NB4 (cell line): Measurements from ENCODE around the gene RBMS1.
A peak's percentile ranks its signal among the peaks of the same experiment; 100 is the strongest.

ENCODE experiments used
- DNase-seq: peaks from one replicate; pipeline ENCODE4 v3.0.0; 2010; ENCODE audit warnings: low read depth
- H3K4me3 ChIP-seq: one replicate; pipeline ENCODE4 v1.5.1; 2011; ENCODE audit warnings: mild to moderate bottlenecking, low read depth, low read length, moderate library complexity
- MYC ChIP-seq: IDR thresholded peaks from 2 replicates; pipeline ENCODE4 v1.6.1; 2011; ENCODE audit warnings: low read depth, low read length
- POLR2A ChIP-seq: IDR thresholded peaks from 2 replicates; pipeline ENCODE4 v1.6.1; 2011; ENCODE audit warnings: mild to moderate bottlenecking; ENCODE audit not compliant: insufficient read length; ENCODE audit errors: extremely low read depth
- TF ChIP-seq, protein P1 (sequence below): IDR thresholded peaks from one replicate; pipeline ENCODE4 v1.5.1; 2012; ENCODE audit warnings: low read depth, low read length
- TF ChIP-seq, protein P2 (sequence below): IDR thresholded peaks from 2 replicates; pipeline ENCODE4 v1.6.1; 2011; ENCODE audit warnings: low read depth, low read length

Gene RBMS1

DNA sequence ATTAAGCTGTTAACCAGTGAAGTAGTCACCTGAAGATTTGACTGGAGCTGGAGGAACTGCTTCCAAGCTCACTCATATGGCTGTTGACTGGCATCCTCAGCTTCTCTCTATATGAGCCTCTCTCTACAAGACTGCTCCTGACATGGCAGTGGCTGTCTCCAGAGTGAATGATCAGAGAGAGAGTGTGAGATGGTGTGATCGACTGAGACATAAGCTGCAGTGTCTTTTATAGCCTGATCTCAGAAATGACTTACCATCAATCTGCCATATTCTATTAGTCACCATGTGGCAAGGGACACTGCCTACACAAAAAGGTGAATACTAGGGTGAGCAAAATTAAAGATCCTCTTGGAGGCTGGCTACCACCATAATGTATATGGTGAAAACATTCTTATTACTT, 7.8 kb upstream of the RBMS1 start:
- no peak overlapping the region for H3K4me3 ChIP-seq
- TF ChIP-seq MYC (no peak), POLR2A (no peak)
- TF ChIP-seq, protein P1, sequence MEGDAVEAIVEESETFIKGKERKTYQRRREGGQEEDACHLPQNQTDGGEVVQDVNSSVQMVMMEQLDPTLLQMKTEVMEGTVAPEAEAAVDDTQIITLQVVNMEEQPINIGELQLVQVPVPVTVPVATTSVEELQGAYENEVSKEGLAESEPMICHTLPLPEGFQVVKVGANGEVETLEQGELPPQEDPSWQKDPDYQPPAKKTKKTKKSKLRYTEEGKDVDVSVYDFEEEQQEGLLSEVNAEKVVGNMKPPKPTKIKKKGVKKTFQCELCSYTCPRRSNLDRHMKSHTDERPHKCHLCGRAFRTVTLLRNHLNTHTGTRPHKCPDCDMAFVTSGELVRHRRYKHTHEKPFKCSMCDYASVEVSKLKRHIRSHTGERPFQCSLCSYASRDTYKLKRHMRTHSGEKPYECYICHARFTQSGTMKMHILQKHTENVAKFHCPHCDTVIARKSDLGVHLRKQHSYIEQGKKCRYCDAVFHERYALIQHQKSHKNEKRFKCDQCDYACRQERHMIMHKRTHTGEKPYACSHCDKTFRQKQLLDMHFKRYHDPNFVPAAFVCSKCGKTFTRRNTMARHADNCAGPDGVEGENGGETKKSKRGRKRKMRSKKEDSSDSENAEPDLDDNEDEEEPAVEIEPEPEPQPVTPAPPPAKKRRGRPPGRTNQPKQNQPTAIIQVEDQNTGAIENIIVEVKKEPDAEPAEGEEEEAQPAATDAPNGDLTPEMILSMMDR = no peak
- TF ChIP-seq, protein P2, sequence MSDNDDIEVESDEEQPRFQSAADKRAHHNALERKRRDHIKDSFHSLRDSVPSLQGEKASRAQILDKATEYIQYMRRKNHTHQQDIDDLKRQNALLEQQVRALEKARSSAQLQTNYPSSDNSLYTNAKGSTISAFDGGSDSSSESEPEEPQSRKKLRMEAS = no peak
- no peak for DNase-seq

DNA sequence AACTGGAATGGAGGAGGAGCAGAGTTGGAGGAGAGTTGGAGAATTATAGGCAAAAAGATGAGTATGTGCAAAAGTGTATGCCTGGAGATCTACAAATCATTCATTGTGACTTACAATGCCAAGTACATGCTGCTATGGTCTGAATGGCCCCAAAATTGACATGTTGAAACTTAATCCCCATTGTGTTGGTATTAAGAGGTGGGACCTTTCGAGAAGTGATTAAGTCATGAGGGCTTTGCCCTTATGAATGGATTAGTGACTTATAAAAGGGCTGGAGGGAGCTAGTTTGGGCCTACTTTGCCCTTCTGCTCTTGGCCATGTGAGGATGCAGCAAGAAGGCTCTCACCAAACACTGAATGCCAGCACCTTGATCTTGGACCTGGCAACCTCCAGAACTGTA, 6.3 kb upstream of the RBMS1 start:
- TF ChIP-seq MYC = no peak
- TF ChIP-seq, protein P2 = no peak
- no peak for TF ChIP-seq POLR2A
- TF ChIP-seq, protein P1 = no peak
- no peak overlapping the region for H3K4me3 ChIP-seq
- DNase-seq = no peak

DNA sequence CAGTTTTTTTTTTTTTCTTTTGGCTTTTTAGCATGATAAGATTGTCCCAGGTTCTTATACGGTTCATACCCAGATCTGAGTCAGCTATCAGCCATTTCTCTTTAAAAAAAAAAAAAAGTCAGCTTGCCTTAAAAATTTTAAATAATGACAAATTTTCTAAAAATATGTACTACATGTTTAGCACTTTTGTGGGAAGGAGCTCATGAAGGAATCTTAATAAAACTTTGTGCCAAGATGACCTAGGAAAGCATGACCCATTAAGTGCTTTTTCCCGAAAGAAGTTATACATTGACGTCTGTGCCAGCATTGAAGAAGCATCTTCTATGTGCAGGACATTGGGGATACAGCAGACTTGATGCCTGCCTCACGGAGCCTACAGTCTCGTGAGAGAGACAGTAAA, 4.5 kb upstream of the RBMS1 start:
- TF ChIP-seq, protein P2 = no peak
- no peak for TF ChIP-seq MYC
- TF ChIP-seq, protein P1 = no peak
- DNase-seq = no peak
- H3K4me3 ChIP-seq = no peak overlapping the region

DNA sequence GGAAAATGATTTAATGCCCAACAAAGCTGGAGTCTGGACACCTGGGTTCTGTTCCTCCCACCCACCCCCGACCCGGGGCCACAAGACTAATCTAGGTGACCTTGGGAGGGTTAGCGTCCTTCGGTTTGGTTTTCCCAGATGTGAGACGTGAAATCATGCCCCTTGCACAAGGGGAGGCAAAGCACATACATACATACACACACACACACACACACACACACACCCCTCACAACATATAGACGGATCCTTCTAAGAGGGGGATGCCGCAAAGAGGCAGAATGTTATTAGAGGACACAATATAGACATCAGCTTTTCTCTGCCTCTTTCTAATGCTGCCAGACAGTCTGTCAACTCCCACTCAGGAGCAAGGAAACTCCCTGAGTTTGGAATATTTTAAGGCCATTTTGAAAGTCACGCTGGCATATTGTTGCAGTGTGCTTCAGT, 616 bp upstream of the RBMS1 start:
- TF ChIP-seq MYC = no peak
- TF ChIP-seq, protein P2 = no peak
- peak overlapping the region; percentile 62 for H3K4me3 ChIP-seq

DNA sequence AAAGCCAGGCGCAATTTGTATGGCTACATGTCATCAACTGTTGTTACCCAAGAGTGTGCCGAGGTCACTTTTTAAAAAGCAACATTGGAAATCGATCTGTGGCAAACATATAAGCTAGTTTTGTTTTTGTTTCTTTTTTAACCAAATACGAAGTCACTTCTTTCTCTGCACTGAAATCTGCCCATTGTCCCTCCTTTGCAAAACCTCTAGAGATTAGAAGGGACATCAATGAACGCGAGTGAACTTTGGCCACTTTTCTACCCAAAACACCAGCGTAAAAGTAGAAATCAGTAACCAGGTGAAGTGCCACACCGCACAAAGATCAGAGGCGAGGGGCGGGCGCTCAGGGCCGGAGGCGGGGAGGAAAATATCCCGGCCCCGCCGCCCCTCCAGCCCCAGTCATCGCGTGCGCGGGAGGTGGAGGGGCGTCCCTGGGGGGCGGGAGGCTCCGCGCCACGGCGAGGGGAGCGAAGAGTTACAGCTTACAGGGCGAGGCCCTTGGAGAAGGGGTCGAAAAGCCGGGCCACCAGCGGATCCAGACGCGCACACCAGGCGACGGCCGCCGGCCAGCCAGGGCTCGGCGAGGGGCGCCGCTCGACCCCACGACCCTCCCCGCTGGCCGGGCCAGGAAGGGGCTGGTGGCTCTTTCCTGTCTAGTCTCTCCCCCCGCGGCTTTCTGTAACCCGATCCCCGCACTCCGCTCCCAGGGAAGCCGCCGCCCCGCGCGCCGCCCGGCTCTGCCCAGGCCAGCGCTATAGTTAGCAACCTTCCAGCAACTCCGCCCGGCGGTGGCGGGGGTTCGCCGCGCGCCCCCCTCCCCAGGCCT, 993 bp downstream of the RBMS1 start:
- TF ChIP-seq MYC (no peak), POLR2A (peak; percentile 17)
- TF ChIP-seq, protein P1 = no peak
- TF ChIP-seq, protein P2 = no peak
- peak; percentile 65 for DNase-seq

More for the DNA sequence above, 616 bp upstream of the RBMS1 start:
- DNase-seq = no peak

DNA sequence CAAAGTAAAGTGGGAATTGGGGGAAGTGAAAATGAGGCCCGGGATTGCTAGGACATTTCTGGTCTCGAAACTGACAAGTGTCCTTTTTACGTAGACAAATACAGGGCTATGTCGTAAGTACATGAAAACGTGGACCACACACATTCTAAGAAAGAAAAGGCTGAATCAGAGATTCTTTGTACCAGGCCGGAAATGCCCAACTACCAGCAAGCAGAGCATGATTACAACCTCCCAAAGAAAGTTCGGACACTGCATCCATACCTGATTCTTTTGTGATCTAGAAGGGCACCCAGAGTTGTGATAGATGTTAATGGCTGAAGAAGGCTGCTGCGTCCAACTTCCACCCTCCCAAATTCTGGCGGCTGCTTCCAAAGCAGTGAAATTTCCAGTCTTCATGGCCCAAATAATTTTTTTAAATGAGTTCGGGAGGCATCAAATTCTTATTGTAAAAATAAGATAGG, 1.7 kb downstream of the RBMS1 start:
- no peak for DNase-seq
- TF ChIP-seq, protein P2 = no peak
- TF ChIP-seq, protein P1 = no peak
- TF ChIP-seq MYC (no peak), POLR2A (no peak)
- no peak overlapping the region for H3K4me3 ChIP-seq

More for the DNA sequence above, 993 bp downstream of the RBMS1 start:
- H3K4me3 ChIP-seq = peak overlapping the region; percentile 62
